Daoy (cell line): ENCODE results near the gene DENND2D. TPM values are rescaled to one million over a fixed set of nuclear protein-coding genes. Genes with fewer than 3 reads are reported as not detected.

Experiments
- DNase-seq: peaks from one replicate; pipeline ENCODE4 v3.0.0-alpha.2; 2015; ENCODE audit warnings: low read depth
- total RNA-seq: library from RNA; depleted of rRNA; stranded (reverse); fragments of >200 nt; shearing (Covaris generic); gene quantifications from 2 replicates; pipeline ENCODE4 v1.2.3, GENCODE V29; 2014; rRNA removed

The DENND2D gene
- total RNA-seq, 1 experiment from 2014 or later, result 11.0 TPM

GRCh38 chr1:111139956-111140679, 60.3 kb downstream of the DENND2D start, which contains the start of the genes CEPT1 and DRAM2:
TSS of gene CEPT1 (plus strand) at chr1:111140223. CDS start at chr1:111147715, 7,492 bp downstream.
TSS of gene DRAM2 (minus strand) at chr1:111140093. CDS start at chr1:111131554, 8,539 bp downstream.
- peak; percentile 99 for DNase-seq

DNA sequence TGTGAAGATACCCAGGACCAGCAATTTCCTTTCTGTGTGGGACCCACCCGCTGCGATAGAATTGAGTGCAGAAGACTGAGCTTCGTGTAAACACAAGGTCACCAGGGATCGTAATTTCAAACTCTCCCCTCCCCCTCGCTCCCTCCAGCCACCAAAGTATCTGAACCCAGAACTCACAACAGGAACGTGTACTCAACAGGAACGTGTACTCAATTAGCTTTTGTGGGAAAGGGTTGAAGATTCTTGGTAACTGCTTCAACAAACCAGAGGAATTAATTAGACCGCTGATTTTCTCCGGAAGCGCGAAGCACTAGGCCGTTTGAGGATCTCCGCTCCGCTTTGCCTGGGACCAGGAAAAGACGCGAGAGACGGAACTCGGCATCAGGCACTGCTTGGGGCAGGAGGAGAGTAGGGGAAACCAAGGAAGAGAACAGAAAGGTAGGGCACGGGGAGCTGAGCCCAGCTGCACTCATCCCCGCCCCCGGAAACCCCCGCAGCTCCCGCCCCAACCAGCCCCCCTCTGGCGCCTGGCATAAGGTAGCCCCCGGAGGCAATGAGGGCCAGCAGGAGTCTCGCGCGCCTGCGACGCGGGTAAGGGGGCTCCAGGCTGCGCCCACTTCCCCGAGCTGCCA, 61.0 kb downstream of the DENND2D start:
- DNase-seq, result peak; percentile 77

Other genes with a start within 250 kb of the DENND2D start
- gene LRIF1, start 236.7 kb downstream of the DENND2D start, total RNA-seq, result 20.9 and 22.9 TPM in 2 replicates
- gene DRAM2, start 60.6 kb downstream of the DENND2D start, total RNA-seq, result 36.7 and 49.8 TPM in 2 replicates
- 36.5 and 36.7 TPM in 2 replicates for gene CEPT1, start 60.4 kb downstream of the DENND2D start, total RNA-seq
- 0.29 TPM in 1 of 2 replicates, not detected in the other for gene CHI3L2, start 27.1 kb upstream of the DENND2D start, total RNA-seq
- gene CHIA, start 90.2 kb upstream of the DENND2D start, total RNA-seq, result 0.06 TPM in 1 of 2 replicates, not detected in the other
- 1.5 and 2.0 TPM in 2 replicates for gene OVGP1, start 227.1 kb upstream of the DENND2D start, total RNA-seq
- 145 and 169 TPM in 2 replicates for gene WDR77, start 248.6 kb upstream of the DENND2D start, total RNA-seq
- gene ATP5PB, start 248.8 kb upstream of the DENND2D start, total RNA-seq, result 722 and 890 TPM in 2 replicates